HTERT RPE-1 (cell line): ENCODE data around the gene CXCR5.

Experiments used
- in situ Hi-C: fragments of 300-500 bp; cut with MboI; formaldehyde crosslinking; loops from 4 replicates; pipeline ENCODE4 v1.14.3; 2020; ENCODE audit warnings: low sequenced_read_pairs

CXCR5 gene

DNA sequence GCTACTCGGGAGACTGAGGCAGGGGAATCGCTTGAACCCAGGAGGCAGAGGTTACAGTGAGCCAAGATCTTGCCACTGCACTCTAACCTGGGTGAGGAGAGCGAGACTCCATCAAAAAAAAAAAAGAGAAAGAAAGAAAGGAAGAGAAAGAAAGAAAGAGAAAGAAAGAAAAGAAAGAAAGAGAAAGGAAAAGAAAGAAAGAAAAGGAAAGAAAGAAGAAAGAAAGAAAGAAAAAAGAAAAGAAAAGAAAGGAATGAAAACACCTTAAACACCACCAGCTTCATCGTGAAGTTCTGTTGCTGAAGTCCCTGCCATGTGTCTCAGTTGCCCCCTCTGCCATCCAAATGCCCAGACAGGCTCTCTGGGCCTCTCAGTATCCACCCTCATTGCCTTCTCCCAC is 9.9 kb upstream of the CXCR5 start:
- in situ Hi-C loops = no loop called here

DNA sequence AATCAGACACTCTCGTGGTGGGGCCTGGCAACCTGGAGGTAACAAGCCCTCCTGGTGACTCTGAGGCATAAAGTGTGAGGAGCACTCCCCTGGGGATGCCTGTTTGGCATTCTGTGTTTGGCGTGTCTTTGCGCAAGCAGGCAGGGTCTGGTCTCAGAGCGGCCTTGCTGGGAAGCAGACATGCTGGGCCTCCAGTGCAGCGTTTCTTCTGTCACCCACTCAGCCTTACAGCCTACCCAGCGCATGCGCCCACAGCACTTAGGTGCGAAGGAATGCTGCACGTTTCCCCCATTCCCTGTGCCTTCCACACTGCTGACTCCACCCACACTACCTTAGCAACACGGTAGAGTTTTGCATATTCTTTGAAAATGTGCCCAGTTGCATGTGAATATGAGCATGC is 7.4 kb upstream of the CXCR5 start:
- in situ Hi-C loops = no loop called here

DNA sequence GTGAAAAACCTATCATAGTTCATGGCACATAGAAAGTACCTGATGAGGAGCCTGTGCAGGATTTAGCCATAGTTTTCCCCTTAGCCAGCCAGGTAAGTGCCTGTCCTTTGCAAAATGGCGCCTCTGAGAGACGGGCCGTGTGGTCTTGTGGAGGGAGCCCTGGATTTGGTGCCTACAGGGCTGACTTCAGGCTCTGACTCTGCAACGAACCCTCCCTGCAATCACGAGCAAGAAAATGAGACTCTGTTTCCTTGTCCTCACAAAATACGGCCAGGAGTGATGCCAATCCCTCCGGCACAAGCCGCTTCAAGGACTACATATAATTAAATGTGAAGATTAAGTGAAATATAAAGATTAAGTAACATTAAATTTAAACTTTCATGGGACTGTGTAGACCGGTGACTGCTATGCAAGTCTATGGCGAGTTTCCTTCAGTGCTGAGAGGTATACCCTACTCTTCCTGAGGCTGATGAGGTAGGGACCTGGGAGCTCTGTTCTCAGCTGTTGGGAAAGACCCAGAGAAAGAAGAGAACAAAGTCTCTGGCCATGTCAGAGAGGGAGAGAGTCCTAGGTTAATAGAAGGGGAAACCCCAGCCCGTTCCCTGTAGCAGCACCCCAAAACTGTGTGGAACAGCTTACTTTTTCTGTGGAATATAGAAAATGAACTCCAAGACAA is 6.1 kb upstream of the CXCR5 start:
- in situ Hi-C loops = no loop called here

DNA sequence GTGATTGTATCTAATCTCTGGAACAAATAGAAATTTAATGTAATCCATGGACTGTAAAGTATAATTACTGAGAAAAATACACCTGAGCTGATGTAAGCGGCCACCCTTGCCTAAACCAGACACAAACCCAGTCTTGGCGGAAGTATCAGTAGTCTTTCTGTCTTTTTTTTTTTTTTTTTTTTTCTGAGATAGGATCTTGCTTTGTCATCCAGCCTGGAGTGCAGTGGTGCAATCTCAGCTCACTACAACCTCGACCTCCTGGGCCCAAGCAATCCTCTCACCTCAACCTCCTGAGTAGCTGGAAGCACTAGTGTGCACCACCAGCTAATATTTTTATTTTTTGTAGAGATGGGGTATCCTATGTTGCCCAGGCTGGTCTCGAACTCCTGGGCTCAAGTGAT is 5.5 kb upstream of the CXCR5 start:
- in situ Hi-C loops = no loop called here

DNA sequence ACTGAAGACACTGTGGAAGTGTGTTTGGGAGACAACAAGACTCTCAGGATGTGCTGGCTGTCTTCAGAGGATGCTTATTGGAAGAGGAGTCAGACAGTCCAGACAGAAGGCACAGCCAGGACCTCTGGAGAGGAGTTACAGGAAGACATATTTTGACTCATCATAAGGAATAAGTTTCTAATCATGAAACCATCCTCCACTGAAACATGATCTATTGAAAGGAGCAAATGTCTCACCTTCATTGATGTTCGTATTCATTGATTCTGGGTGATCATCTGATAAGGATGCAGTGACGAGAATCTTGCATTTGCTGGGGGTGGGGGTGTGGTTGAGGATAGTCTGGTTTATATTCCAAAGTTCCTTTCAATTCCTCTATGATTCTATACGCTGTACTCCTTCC is 2.5 kb upstream of the CXCR5 start:
- in situ Hi-C loops = no loop called here

DNA sequence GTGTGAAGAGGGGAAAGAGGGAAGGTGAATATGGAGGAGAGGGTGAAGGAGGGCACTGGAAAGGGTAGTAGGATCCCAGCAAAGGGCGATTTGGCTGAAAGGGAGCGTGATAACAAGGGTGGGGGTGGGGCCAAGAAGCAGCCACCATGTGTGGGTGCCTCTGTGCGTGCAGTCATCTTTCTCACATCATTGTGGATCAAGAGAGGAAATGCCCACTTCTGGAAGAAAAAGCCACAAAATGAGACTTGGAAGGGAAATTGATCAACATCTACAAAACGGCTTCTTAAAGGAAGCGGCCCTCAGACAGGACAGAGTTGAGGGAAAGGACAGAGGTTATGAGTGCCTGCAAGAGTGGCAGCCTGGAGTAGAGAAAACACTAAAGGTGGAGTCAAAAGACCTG is 1.2 kb upstream of the CXCR5 start:
- in situ Hi-C loops = no loop called here

DNA sequence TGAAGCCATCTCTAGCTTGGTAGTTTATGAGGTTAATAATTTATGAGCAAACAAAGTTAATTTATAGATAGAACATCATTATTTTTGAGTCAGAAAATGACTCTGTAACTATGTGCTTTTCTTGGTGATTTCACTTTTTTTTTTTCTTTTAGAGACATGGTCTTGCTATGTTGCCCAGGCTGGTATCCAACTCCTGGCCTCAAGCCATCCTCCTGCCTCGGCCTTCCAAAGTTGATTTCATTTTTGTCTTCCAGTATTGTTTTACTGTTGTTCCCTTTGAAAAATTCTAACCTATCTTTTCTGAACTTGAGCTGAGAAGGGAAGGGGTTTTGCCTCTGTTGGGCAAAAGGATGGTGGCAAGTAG is 706 bp upstream of the CXCR5 start:
- in situ Hi-C loops = no loop called here

DNA sequence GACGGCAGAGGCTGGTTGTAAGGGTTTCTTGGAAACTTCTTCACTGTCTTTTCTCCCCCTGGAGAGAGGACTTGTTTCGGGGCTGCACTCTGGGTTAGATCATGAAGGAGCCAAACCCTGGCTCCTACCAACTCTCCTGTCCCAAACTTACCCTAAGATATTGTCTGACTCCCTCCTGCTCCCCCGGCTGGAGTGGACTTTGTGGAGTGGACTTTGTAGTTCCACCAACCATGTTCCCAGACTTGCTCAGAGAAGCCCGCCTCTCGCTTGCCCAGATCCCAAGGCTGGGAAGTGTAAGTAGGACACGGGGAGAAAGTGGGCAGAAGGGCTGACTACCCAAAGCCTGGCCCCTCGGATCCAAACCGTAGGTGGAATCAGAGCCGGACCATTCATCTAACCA is 1.2 kb downstream of the CXCR5 start:
- in situ Hi-C loops = no loop called here

DNA sequence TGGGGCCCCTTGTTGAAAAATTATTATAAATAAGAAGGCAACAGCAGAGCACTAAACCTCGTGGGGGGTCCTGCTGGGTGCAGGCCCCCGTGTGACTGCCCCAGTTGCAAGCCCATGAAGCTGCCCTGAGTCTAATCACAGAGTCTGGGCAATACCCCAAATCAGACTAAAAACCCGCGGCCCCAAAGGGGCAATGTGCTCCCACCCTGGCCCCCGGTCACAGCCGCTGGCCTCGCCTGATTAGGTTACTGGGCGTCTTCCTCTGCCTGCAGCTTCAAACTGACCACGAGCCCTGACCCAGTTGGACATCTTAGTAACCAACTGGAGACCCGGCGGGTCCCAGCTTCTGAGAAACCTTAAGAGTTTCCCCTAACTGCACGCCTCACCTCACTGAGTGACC is 1.6 kb downstream of the CXCR5 start:
- in situ Hi-C loops = no loop called here

DNA sequence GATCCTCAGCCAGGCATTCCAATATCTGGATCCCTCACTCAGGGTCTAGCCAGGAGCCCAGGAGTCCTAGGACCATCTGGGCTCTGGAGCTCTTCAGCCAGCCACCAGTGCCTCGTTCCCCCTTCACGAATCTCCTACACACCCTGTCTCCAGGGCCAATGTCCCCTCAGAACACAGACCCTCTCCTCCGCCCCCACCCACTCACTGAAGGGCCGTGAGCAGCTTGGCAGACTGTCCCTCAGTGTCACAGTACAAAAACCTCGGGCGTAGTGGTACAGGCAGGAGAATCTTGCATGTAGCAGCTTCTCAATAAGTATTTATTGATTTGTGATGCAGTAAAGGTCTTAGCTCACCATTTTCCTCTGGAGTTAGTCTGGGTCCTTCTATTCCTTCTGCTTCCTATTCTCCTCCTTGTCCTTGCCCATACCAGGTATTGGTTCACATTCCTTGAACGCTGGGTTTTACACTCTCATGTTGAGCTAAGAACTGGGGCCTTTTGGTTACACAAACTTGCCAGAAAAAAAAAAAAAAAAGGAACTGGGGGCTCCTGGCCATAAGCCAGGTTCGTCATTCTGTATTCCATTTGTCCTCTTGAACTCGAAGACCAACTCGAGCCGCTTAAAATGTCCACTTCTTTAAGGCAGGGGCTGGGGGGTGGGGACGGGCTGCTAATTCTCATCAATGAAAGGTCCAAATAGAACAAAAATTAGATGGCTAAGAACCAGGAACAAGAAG is 2.3 kb downstream of the CXCR5 start:
- in situ Hi-C loops = no loop called here

DNA sequence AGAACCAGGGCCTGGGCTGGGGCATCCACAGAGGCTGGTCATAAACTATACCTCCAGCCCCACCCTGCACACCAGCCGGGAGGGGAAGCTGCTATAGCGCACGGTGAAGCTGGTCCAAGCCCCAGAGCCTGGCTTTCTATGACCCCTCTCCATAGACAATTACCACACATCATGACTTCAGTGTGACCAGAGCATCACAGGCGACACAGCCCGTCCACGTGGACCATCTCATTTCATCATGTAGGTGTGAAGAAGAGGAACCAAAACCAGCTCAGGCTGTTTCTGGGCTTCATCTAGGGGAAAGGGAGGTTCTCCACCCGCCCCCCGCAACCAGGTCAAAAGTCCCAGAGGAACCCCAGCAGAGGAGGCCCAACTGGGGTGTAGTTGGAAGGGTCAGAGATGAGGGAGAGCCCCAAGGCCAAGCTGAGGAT is 3.0 kb downstream of the CXCR5 start:
- in situ Hi-C loops = no loop called here

DNA sequence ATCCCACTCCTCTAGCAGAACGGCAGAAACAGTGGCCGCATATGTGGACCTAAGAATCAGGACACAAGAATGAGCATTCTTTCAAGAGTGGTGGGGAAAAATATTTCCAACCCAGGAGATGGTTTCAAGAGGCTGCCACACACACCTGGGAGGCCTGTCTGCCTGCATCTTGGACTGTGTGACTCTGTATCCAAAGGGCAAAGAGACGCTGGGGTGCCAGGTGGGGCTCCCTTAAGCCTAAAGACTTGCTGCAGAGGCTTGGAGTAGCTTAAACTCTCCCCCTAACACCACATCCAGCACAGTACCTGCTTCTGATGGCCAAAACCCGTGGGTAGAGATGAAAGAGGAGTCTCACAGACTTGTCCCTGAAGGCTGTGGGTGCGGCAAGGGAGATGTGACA is 3.5 kb downstream of the CXCR5 start:
- in situ Hi-C loops = no loop called here

DNA sequence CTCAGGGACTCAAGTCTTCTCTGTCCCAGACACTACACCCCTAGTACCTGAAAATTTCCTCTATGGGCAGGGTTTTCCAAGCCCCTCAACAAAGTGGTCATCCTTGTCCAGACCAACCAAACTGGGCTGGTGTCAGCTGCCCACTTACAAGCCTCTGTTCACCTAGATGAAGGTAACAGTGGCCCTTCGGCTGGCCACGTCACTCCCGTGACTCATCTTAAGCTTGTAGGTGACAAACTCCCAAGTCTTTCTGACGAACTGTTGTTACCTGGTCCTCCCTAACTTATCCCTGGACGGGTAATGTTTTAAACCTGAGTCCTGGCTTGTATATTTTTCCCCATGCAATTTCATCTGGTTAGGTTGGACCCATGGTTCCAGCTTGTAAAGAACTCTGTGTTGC is 4.7 kb downstream of the CXCR5 start:
- in situ Hi-C loops = no loop called here

DNA sequence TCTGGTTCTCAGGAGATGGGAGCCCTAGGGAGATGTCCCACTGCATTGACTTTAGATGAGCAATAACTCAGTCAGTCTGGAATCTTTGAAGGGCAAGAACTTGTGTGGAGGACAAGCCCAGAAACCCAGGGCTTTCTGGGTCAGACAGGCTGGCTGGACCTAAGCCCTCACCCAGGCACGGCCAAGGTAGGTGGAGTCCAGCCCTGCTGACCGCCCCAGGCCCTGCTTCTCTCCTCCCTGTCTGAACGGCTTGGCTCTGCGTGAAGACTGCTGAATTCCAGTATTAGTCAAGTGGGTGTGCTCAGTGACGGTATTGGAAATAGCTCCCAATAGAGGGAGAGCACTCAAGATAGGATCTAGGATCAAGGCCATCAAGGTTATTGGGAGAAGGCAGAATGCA is 6.1 kb downstream of the CXCR5 start:
- in situ Hi-C loops = no loop called here

DNA sequence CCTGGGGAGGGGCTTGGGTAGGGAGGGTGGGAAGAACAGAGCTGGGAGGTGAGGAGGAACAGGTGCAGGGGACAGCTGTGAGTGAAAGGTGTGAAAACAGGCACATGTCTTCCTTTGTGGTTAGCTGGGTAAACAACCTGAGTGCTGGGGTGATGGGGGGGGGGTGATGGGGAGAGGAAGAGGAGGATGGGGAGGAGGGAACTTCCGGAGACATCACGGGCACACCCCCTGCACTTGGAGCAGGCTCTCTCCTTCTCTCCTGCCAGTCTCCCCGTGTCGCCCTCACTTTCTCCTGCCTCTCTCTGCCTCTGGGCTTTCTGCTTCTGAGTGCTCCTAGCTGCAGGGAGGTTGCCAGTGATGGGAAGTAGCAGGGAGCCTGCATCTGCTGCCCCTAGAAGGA is 8.8 kb downstream of the CXCR5 start:
- in situ Hi-C loops = no loop called here

DNA sequence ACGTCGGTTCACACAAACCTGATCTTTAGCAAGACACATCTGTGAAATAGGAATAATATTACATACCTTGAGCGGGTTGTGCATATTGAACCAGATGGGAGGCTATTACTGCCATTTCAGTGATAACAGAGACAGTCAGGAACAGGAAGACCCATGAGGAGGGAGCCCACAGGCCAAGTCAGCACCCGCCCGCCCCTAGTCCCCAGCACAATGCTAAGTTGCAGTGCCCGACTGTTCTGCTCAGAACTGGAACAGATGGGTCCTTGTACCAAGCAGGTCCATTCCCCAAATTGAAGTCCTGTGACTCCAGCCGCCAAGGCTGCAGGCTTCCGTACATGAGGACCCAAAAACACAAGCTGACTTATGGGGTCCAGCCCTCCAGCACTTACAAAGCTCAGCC is 9.3 kb downstream of the CXCR5 start:
- in situ Hi-C loops = no loop called here

DNA sequence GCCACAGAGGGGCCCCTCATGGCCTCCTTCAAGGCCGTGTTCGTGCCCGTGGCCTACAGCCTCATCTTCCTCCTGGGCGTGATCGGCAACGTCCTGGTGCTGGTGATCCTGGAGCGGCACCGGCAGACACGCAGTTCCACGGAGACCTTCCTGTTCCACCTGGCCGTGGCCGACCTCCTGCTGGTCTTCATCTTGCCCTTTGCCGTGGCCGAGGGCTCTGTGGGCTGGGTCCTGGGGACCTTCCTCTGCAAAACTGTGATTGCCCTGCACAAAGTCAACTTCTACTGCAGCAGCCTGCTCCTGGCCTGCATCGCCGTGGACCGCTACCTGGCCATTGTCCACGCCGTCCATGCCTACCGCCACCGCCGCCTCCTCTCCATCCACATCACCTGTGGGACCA is 10.0 kb downstream of the CXCR5 start:
- in situ Hi-C loops = no loop called here

DNA sequence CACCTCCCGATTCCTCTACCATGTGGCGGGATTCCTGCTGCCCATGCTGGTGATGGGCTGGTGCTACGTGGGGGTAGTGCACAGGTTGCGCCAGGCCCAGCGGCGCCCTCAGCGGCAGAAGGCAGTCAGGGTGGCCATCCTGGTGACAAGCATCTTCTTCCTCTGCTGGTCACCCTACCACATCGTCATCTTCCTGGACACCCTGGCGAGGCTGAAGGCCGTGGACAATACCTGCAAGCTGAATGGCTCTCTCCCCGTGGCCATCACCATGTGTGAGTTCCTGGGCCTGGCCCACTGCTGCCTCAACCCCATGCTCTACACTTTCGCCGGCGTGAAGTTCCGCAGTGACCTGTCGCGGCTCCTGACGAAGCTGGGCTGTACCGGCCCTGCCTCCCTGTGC is 10.5 kb downstream of the CXCR5 start:
- in situ Hi-C loops = no loop called here

DNA sequence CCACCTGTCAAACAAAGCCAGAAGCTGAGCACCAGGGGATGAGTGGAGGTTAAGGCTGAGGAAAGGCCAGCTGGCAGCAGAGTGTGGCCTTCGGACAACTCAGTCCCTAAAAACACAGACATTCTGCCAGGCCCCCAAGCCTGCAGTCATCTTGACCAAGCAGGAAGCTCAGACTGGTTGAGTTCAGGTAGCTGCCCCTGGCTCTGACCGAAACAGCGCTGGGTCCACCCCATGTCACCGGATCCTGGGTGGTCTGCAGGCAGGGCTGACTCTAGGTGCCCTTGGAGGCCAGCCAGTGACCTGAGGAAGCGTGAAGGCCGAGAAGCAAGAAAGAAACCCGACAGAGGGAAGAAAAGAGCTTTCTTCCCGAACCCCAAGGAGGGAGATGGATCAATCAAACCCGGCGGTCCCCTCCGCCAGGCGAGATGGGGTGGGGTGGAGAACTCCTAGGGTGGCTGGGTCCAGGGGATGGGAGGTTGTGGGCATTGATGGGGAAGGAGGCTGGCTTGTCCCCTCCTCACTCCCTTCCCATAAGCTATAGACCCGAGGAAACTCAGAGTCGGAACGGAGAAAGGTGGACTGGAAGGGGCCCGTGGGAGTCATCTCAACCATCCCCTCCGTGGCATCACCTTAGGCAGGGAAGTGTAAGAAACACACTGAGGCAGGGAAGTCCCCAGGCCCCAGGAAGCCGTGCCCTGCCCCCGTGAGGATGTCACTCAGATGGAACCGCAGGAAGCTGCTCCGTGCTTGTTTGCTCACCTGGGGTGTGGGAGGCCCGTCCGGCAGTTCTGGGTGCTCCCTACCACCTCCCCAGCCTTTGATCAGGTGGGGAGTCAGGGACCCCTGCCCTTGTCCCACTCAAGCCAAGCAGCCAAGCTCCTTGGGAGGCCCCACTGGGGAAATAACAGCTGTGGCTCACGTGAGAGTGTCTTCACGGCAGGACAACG is 11.7 kb downstream of the CXCR5 start:
- in situ Hi-C loops = no loop called here

DNA sequence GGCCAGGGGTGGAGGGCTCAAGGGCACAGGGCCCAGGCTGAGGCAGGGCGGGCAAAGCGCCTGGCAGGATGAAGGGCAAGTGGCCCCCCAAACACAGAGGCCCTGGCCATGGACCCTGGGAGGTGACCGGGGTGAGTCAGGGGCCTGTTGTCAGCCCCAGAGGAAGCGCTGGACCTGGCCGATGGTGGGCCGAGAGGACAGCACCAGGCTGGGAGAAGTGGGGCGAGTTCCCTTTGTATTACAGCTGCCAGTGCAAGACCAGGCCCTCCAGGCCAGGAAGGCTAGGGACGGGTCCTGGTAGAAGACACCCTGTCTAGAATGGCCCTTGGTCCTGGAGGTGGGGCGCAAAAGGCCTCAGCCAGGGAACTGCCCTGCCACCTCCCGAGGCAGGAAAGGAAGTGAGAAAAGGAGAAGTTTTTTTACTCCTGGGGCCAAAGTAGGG is 12.8 kb downstream of the CXCR5 start:
- in situ Hi-C loops = no loop called here

DNA sequence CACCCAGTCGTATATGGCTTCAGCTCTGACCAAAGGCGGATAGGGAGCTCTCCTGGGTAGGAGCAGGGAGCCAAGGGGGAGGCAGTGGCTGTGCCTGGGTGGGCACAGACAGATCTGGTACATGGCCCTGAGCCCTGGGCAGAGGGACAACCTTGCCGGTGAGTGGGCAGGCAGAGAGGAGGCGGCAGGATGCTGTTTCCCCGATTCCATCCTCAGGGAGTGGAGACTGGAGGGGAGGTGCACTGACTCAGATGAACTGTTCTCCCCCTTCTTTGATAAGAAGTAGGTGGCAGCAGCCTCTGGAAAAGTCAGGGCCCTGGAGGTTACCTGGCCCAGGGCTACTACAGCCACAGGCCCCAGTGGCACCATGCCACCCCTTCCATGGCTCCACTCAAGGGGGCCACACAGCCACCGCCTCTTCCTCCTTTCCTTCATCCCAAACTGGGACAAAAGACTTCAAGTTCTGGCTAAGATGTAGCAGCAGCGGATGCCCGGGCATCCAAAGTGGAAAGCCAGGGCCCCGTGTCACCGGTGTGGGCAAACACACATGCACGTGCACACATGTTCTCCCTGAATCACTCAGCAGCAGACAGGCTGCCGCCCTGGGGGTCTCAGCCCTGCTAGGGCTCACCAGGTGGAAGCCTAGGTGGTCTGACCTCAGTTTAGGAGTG is 13.4 kb downstream of the CXCR5 start:
- in situ Hi-C loops = no loop called here
